Keratinocyte (primary cell): ENCODE results near the gene ARL1. TPM values are rescaled to one million over a fixed set of nuclear protein-coding genes. Genes with fewer than 3 reads are reported as not detected.

Experiments
- DNase-seq: peaks from one replicate; pipeline ENCODE4 v3.0.0-alpha.2; 2011; ENCODE audit warnings: low read depth, missing footprints, low spot score
- FAIRE-seq: peaks from 2 replicates; lab custom pipeline; 2011; peaks lifted over from hg19 to GRCh38; lab: Jason Lieb, UNC
- H2AFZ ChIP-seq: 2 replicates; pipeline ENCODE4 v1.6.0; 2012; ENCODE audit warnings: low read length, control low read depth, inconsistent platforms; ENCODE audit not compliant: control insufficient read depth
- H3K27ac ChIP-seq: 2 replicates; pipeline ENCODE4 v1.5.1; 2011; ENCODE audit warnings: low read length; ENCODE audit not compliant: control insufficient read depth, insufficient read depth
- H3K27me3 ChIP-seq: 3 replicates; pipeline ENCODE4 v1.6.0; 2011; ENCODE audit warnings: low read length; ENCODE audit not compliant: control insufficient read depth, insufficient read depth; ENCODE audit errors: extremely low read depth
- H3K36me3 ChIP-seq, 2 experiments: 2 replicates in 1 of 2; 3 replicates in 1 of 2; pipeline ENCODE4 v1.5.1; 2011; ENCODE audit warnings: low read length in 2 of 2, mild to moderate bottlenecking in 1 of 2; ENCODE audit not compliant: control insufficient read depth in 2 of 2, insufficient read depth in 2 of 2; ENCODE audit errors: extremely low read depth in 1 of 2
- H3K4me1 ChIP-seq: 3 replicates; pipeline ENCODE4 v1.5.1; 2011; ENCODE audit warnings: low read length; ENCODE audit not compliant: control insufficient read depth, insufficient read depth; ENCODE audit errors: extremely low read depth
- H3K4me2 ChIP-seq: 3 replicates; pipeline ENCODE4 v1.6.0; 2011; ENCODE audit warnings: low read depth, low read length; ENCODE audit not compliant: control insufficient read depth, insufficient read depth; ENCODE audit errors: extremely low read depth
- H3K4me3 ChIP-seq, 3 experiments: fragments of 200-600 bp in 1 of 3; sonication (generic) in 1 of 3; 2 replicates in 2 of 3; 3 replicates in 1 of 3; pipeline ENCODE4 v1.5.1; 2011 to 2016; ENCODE audit warnings: low read length in 3 of 3, mild to moderate bottlenecking in 3 of 3, control low read depth in 2 of 3, inconsistent platforms in 1 of 3, low read depth in 1 of 3, mixed read lengths in 1 of 3, mixed run types in 1 of 3, moderate library complexity in 1 of 3; ENCODE audit not compliant: control insufficient read depth in 2 of 3, insufficient read depth in 2 of 3; ENCODE audit errors: extremely low read depth in 1 of 3
- H3K79me2 ChIP-seq: 2 replicates; pipeline ENCODE4 v1.6.0; 2012; ENCODE audit warnings: low read length; ENCODE audit not compliant: control insufficient read depth, insufficient read depth
- H3K9ac ChIP-seq: 3 replicates; pipeline ENCODE4 v1.6.0; 2011; ENCODE audit warnings: low read length; ENCODE audit not compliant: control insufficient read depth, insufficient read depth; ENCODE audit errors: extremely low read depth
- H3K9me1 ChIP-seq: 3 replicates; pipeline ENCODE4 v1.6.0; 2011; ENCODE audit warnings: low read length; ENCODE audit not compliant: control insufficient read depth, insufficient read depth; ENCODE audit errors: extremely low read depth
- H3K9me3 ChIP-seq: 2 replicates; pipeline ENCODE4 v1.5.1; 2012; ENCODE audit warnings: low read depth, low read length; ENCODE audit not compliant: control insufficient read depth
- H4K20me1 ChIP-seq: 3 replicates; pipeline ENCODE4 v1.6.0; 2011; ENCODE audit warnings: low read length; ENCODE audit not compliant: control insufficient read depth, insufficient read depth; ENCODE audit errors: extremely low read depth
- CTCF ChIP-seq, 3 experiments: IDR thresholded peaks in 1 of 3; conservative IDR thresholded peaks in 1 of 3; optimal IDR thresholded peaks in 1 of 3; 2 replicates in 2 of 3; 3 replicates in 1 of 3; pipeline versions ENCODE3 to v1.5.1; 2011; ENCODE audit warnings: low read length in 3 of 3, mild to moderate bottlenecking in 3 of 3, moderate library complexity in 2 of 3, control low read depth in 1 of 3, inconsistent platforms in 1 of 3; ENCODE audit not compliant: insufficient read depth in 2 of 3; ENCODE audit errors: extremely low read depth in 1 of 3
- EZH2 ChIP-seq: IDR thresholded peaks from one replicate; pipeline ENCODE4 v1.6.1; 2012; ENCODE audit warnings: inconsistent platforms, mild to moderate bottlenecking, low read length, moderate library complexity
- dilution Hi-C: fragments of 300-500 bp; cut with MboI; formaldehyde crosslinking; loops from one replicate; pipeline ENCODE4 v1.7.0; 2020; ENCODE audit warnings: low sequenced_read_pairs; ENCODE audit not compliant: extremely low pct_ligation_motif_present
- polyA plus RNA-seq, 5 experiments: library from polyadenylated mRNA; depleted of rRNA in 3 of 5; stranded (reverse) in 3 of 5; stranded (forward) in 1 of 5; unstranded in 1 of 5; fragments of >200 nt; gene quantifications; 1 replicate in 1 of 5; 2 replicates in 3 of 5; 3 replicates in 1 of 5; pipeline versions ENCODE4 v1.2.1 to v1.2.3, GENCODE V29; 2011 to 2012; ENCODE audit warnings: missing spikeins in 2 of 5, low read depth in 1 of 5, low replicate concordance in 1 of 5

The ARL1 gene
- polyA plus RNA-seq, 1 donor (not counting 4 experiments of a cell fraction or from before 2014, with no cell fraction given) = 102 TPM

- DNase-seq = no peak
- no peak overlapping the region for H3K27ac ChIP-seq
- no peaks in the 10 kb centered on the region for H3K9me3 ChIP-seq
- dilution Hi-C loops = no loop called here
- H4K20me1 ChIP-seq = no peaks in the 10 kb centered on the region
- no peak overlapping the region for H3K4me3 ChIP-seq
- H2AFZ ChIP-seq = no peak overlapping the region
- no peak overlapping the region for H3K9ac ChIP-seq
- H3K79me2 ChIP-seq = no peaks in the 10 kb centered on the region
- H3K27me3 ChIP-seq = no peaks in the 10 kb centered on the region
- H3K36me3 ChIP-seq = no peaks in the 10 kb centered on the region
- no peak overlapping the region for H3K4me2 ChIP-seq
- no peaks in the 10 kb centered on the region for H3K9me1 ChIP-seq
- TF ChIP-seq CTCF (optimal IDR thresholded peaks at IDR 0.05 in 1 of 3, IDR thresholded peaks at IDR 0.05 in 1 of 3, conservative IDR thresholded peaks at IDR 0.05 in 1 of 3; ENCODE audit: extremely low read depth in 1 of 3, insufficient read depth in 2 of 3, low read length in 3 of 3) = no peak
- TF ChIP-seq EZH2 = no peak
- H3K4me1 ChIP-seq = no peaks in the 10 kb centered on the region
- FAIRE-seq = no peak
Observed at GRCh38 chr12:101436136-101436535, 28.6 kb upstream of the ARL1 start.

GRCh38 chr12:101430456-101430855 is 22.9 kb upstream of the ARL1 start:
- Histone ChIP-seq H3K27me3 (no peaks in the 10 kb centered on the region), H3K4me1 (no peaks in the 10 kb centered on the region), H3K27ac (no peak overlapping the region), H3K9me1 (no peaks in the 10 kb centered on the region), H2AFZ (no peak overlapping the region), H3K36me3 (no peaks in the 10 kb centered on the region), H3K9me3 (no peaks in the 10 kb centered on the region), H3K79me2 (no peaks in the 10 kb centered on the region), H3K4me3 (no peak overlapping the region), H3K9ac (no peak overlapping the region), H4K20me1 (no peaks in the 10 kb centered on the region), H3K4me2 (no peak overlapping the region)
- TF ChIP-seq CTCF (optimal IDR thresholded peaks at IDR 0.05 in 1 of 3, IDR thresholded peaks at IDR 0.05 in 1 of 3, conservative IDR thresholded peaks at IDR 0.05 in 1 of 3; ENCODE audit: extremely low read depth in 1 of 3, insufficient read depth in 2 of 3, low read length in 3 of 3) (no peak), EZH2 (no peak)
- DNase-seq = no peak
- dilution Hi-C loops = no loop called here
- no peak for FAIRE-seq
